Common myeloid progenitor, CD34-positive (primary cell): ENCODE data around the gene SERGEF.

ENCODE experiments used
- CTCF ChIA-PET: fragments of 350-600 bp; sonication (Branson Sonifier 250); formaldehyde crosslinking; loops from one replicate; lab custom pipeline; 2021; ENCODE audit warnings: antibody characterized with exemption; lab: Charles Lee
- POLR2A ChIA-PET: fragments of 350-600 bp; sonication (Branson Sonifier 250); formaldehyde crosslinking; loops from one replicate; lab custom pipeline; 2021; ENCODE audit warnings: antibody characterized with exemption; lab: Charles Lee
- DNase-seq, 3 donors: peaks; one replicate each; pipeline versions ENCODE4 v3.0.0 to v3.0.0-alpha.2; 2013
- H3K27ac ChIP-seq, 2 experiments: 1 replicate in 1 of 2; 2 replicates in 1 of 2; pipeline ENCODE4 v1.7.0; 2013; ENCODE audit warnings: inconsistent platforms in 2 of 2, low read length in 2 of 2, mild to moderate bottlenecking in 2 of 2, low read depth in 1 of 2, moderate library complexity in 1 of 2; ENCODE audit not compliant: severe bottlenecking in 2 of 2, insufficient read depth in 1 of 2, poor library complexity in 1 of 2
- H3K27me3 ChIP-seq, 5 experiments: replicated peaks in 2 of 5; 1 replicate in 3 of 5; 2 replicates in 2 of 5; pipeline versions ENCODE4 v1.6.1 to v1.7.0; 2013; ENCODE audit warnings: low read length in 4 of 5, mild to moderate bottlenecking in 2 of 5, moderate library complexity in 2 of 5, inconsistent platforms in 1 of 5; ENCODE audit not compliant: insufficient read depth in 5 of 5, control insufficient read depth in 4 of 5
- H3K36me3 ChIP-seq, 4 experiments: 1 replicate in 2 of 4; 2 replicates in 2 of 4; pipeline versions ENCODE4 v1.6.1 to v1.7.0; 2013; ENCODE audit warnings: low read length in 3 of 4, control low read depth in 1 of 4, mild to moderate bottlenecking in 1 of 4; ENCODE audit not compliant: control insufficient read depth in 4 of 4, insufficient read depth in 4 of 4
- H3K4me1 ChIP-seq, 4 experiments: 1 replicate in 3 of 4; 2 replicates in 1 of 4; pipeline versions ENCODE4 v1.6.1 to v1.7.1; 2013; ENCODE audit warnings: low read length in 3 of 4, mild to moderate bottlenecking in 3 of 4, control low read depth in 1 of 4, inconsistent platforms in 1 of 4, moderate library complexity in 1 of 4; ENCODE audit not compliant: control insufficient read depth in 4 of 4, insufficient read depth in 4 of 4; ENCODE audit errors: control extremely low read depth in 1 of 4
- H3K4me3 ChIP-seq, 7 experiments: 1 replicate in 4 of 7; 2 replicates in 3 of 7; pipeline versions ENCODE4 v1.5.1 to v1.7.0; 2013; ENCODE audit warnings: mild to moderate bottlenecking in 7 of 7, low read length in 6 of 7, moderate library complexity in 6 of 7, inconsistent platforms in 2 of 7, low read depth in 2 of 7, control low read depth in 1 of 7; ENCODE audit not compliant: insufficient read depth in 4 of 7, control insufficient read depth in 1 of 7; ENCODE audit errors: extremely low read depth in 1 of 7
- H3K9me3 ChIP-seq, 5 experiments: 1 replicate in 4 of 5; 2 replicates in 1 of 5; pipeline versions ENCODE4 v1.6.1 to v1.7.1; 2013; ENCODE audit warnings: low read length in 4 of 5, mild to moderate bottlenecking in 2 of 5, inconsistent platforms in 1 of 5, low read depth in 1 of 5, moderate library complexity in 1 of 5; ENCODE audit not compliant: control insufficient read depth in 4 of 5, insufficient read depth in 2 of 5; ENCODE audit errors: control extremely low read depth in 1 of 5
- WGBS: methylation state at CpG from one replicate; pipeline ENCODE4 v1.1.5; 2013; ENCODE audit not compliant: insufficient coverage; 5-methylcytosine and 5-hydroxymethylcytosine counted together

SERGEF gene

DNA sequence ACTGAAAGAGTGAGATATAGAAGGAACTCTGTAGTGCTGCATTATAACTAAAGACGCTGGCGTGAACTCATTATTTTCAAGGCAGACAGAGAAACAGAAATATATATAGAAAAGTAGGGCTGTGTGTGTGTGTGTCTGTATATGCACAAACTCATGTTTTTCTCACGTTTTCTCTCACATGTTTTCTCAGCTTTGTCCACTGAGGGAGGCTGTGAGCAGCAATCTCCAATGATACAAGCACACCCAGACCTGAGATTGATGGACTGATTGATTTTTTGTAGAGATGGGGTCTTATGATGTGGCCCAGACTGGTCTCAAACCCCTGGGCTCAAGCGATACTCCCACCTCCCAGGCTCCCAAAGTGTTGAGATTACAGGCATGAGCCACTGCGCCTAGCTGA is 122.5 kb downstream of the SERGEF start:
- ChIA-PET CTCF (interaction anchor here (1.3 kb wide), 1 partner anchor 23 kb away, joined by 3 read pairs; no protein-coding TSS in a partner anchor), POLR2A (no interaction called here)
- WGBS, result 96% methylated on average over 3 of the region's 5 CpGs
- Histone ChIP-seq H3K36me3 (no peaks in the 10 kb centered on the region), H3K27me3 (no peaks in the 10 kb centered on the region), H3K4me1 (no peaks in the 10 kb centered on the region), H3K4me3 (no peak overlapping the region), H3K9me3 (no peaks in the 10 kb centered on the region), H3K27ac (no peak overlapping the region)
- no peak for DNase-seq

DNA sequence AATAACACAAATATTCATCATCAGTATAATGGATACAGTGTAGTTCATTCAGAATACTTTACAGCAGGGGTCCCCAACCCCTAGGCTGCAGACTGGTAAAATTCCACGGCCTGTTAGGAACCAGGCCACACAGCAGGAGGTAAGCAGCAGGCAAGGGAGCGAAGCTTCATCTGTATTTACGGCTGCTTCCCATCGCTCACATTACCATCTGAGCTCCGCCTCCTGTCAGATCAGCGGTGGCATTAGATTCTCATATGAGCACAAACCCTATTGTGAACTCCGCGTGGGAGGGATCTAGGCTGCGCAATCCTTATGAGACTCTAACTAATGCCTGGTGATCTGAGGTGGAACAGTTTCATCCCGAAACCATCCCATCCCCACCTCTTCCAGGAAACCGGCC is 125.1 kb downstream of the SERGEF start:
- no peak for DNase-seq
- Histone ChIP-seq H3K4me1 (no peaks in the 10 kb centered on the region), H3K4me3 (no peak overlapping the region), H3K36me3 (no peaks in the 10 kb centered on the region), H3K27ac (no peak overlapping the region), H3K27me3 (no peaks in the 10 kb centered on the region), H3K9me3 (no peaks in the 10 kb centered on the region)
- CTCF ChIA-PET, result no interaction called here
- POLR2A ChIA-PET, result no interaction called here
- WGBS, result 98% methylated on average over 6 of the region's 11 CpGs

GRCh38 chr11:17883946-17884345 is 128.9 kb downstream of the SERGEF start:
- no peaks in the 10 kb centered on the region for H3K9me3 ChIP-seq
- POLR2A ChIA-PET, result no interaction called here

GRCh38 chr11:17883057-17883456 is 129.8 kb downstream of the SERGEF start:
- Histone ChIP-seq H3K4me3 (no peak overlapping the region), H3K36me3 (no peaks in the 10 kb centered on the region), H3K27me3 (no peaks in the 10 kb centered on the region), H3K27ac (no peak overlapping the region), H3K9me3 (no peaks in the 10 kb centered on the region), H3K4me1 (no peaks in the 10 kb centered on the region)
- ChIA-PET POLR2A (interaction anchor here (0.6 kb wide), 1 partner anchor 184 kb away, joined by 6 read pairs; no protein-coding TSS in a partner anchor), CTCF (no interaction called here)
- DNase-seq, result no peak
- 92% methylated on average over 1 of the region's 3 CpGs for WGBS

More at GRCh38 chr11:17883946-17884345, 128.9 kb downstream of the SERGEF start:
- WGBS, result 99% methylated on average over 24 of the region's 27 CpGs
- CTCF ChIA-PET, result no interaction called here
- no peak overlapping the region for H3K27ac ChIP-seq
- H3K27me3 ChIP-seq, result no peaks in the 10 kb centered on the region
- no peaks in the 10 kb centered on the region for H3K4me1 ChIP-seq
- no peak overlapping the region for H3K4me3 ChIP-seq
- DNase-seq, result no peak
- no peaks in the 10 kb centered on the region for H3K36me3 ChIP-seq

GRCh38 chr11:17878743-17879142 is 134.1 kb downstream of the SERGEF start:
- WGBS, result 100% methylated on average over 2 of the region's 2 CpGs
- Histone ChIP-seq H3K36me3 (peaks cover 0 to 5% (median 1%) of the 10 kb centered on the region in 4 experiments), H3K27ac (no peak overlapping the region), H3K27me3 (no peaks in the 10 kb centered on the region), H3K4me3 (no peak overlapping the region), H3K4me1 (peaks cover 0 to 5% (median 1%) of the 10 kb centered on the region in 4 experiments), H3K9me3 (no peaks in the 10 kb centered on the region)
- ChIA-PET POLR2A (no interaction called here), CTCF (no interaction called here)
- DNase-seq, result no peak

DNA sequence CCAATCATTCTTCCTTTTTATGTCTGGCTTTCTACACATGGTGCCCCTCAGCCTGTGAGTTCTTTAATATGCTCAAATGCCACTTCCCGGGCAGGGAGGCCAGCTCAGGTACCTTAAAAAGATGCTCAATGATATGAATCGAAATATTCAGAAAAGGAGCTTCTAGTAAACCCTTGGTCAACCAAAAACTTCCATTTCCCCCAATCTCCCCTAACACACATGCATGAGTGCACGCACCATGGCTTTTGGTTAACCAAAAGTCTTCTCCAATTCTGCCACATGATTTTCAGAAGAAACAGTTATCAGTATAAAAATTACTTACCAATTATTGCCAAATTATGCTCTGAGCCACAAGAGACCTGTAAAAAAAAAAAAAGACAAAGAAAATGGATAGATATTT is 135.0 kb downstream of the SERGEF start:
- no peak for DNase-seq
- Histone ChIP-seq H3K27ac (no peak overlapping the region), H3K4me1 (peaks cover 0 to 5% (median 1%) of the 10 kb centered on the region in 4 experiments), H3K4me3 (no peak overlapping the region), H3K27me3 (no peaks in the 10 kb centered on the region), H3K36me3 (peaks cover 0 to 7% (median 4%) of the 10 kb centered on the region in 4 experiments), H3K9me3 (no peaks in the 10 kb centered on the region)
- CTCF ChIA-PET, result no interaction called here
- POLR2A ChIA-PET, result no interaction called here
- 100% methylated on average over 2 of the region's 3 CpGs for WGBS

DNA sequence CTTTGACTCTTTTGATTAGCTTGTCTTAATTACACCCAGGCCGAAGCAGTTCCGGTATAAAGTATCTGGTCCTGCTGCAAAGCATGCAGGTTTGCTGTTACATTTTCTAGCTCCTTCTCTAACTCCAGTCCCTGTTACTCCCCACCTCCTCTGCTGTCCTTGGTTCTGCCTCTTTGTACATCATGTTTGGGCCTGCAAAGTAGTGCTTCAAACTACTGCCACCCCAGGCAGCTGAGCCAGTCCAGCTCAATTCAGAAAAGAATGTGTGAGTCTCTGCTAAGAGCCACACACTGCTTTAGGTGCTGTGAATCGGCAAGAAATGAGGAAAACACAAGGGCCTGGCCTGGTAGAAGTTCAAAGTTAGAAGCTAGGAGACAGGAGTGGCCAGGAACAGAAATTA is 136.0 kb downstream of the SERGEF start:
- POLR2A ChIA-PET, result no interaction called here
- H3K9me3 ChIP-seq, result no peaks in the 10 kb centered on the region
- 100% methylated on average over 3 of the region's 3 CpGs for WGBS
- no peaks in the 10 kb centered on the region for H3K27me3 ChIP-seq
- no peak overlapping the region for H3K27ac ChIP-seq
- H3K4me1 ChIP-seq, result peaks cover 0 to 5% (median 1%) of the 10 kb centered on the region in 4 experiments
- no peak for DNase-seq
- H3K4me3 ChIP-seq, result no peak overlapping the region
- CTCF ChIA-PET, result no interaction called here
- peaks cover 0 to 7% (median 5%) of the 10 kb centered on the region in 4 experiments for H3K36me3 ChIP-seq
